ENCODE data around the gene TUG1.
A peak's percentile ranks its signal among the peaks of the same experiment; 100 is the strongest.

The TUG1 gene

GRCh38 chr22:30968924-30969531 is at the start of gene TUG1:
Gene TUG1, plus strand, starts transcription at chr22:30969265.
- peak; percentile 94 to 98 (median 96) for DNase-seq (ENCODE audit: low read depth in 3 of 3)

GRCh38 chr22:30919973-30920372 is 49.1 kb upstream of the TUG1 start:
- DNase-seq (ENCODE audit: low read depth in 3 of 3), result no peak

- peak; percentile 73 to 87 (median 80) for DNase-seq (ENCODE audit: low read depth in 3 of 3)
Observed at GRCh38 chr22:30920407-30920806, 48.7 kb upstream of the TUG1 start.

- no peak for DNase-seq (ENCODE audit: low read depth in 3 of 3)
Observed at GRCh38 chr22:30921108-30921507, 48.0 kb upstream of the TUG1 start.

- DNase-seq (ENCODE audit: low read depth in 3 of 3), result peak; percentile 54 to 80 (median 70)
Observed at GRCh38 chr22:30922151-30922611, 46.9 kb upstream of the TUG1 start.

- DNase-seq (ENCODE audit: low read depth in 3 of 3), result no peak
Observed at GRCh38 chr22:30923168-30923900, 45.7 kb upstream of the TUG1 start.

GRCh38 chr22:30925667-30926066 is 43.4 kb upstream of the TUG1 start:
- no peak for DNase-seq (ENCODE audit: low read depth in 3 of 3)

- no peak for DNase-seq (ENCODE audit: low read depth in 3 of 3)
Observed at GRCh38 chr22:30926706-30927105, 42.4 kb upstream of the TUG1 start.

GRCh38 chr22:30927806-30928205 is 41.3 kb upstream of the TUG1 start:
- DNase-seq (ENCODE audit: low read depth in 3 of 3), result no peak

- DNase-seq (ENCODE audit: low read depth in 3 of 3), result no peak
Observed at GRCh38 chr22:30928401-30928800, 40.7 kb upstream of the TUG1 start.

- DNase-seq (ENCODE audit: low read depth in 3 of 3), result no peak
Observed at GRCh38 chr22:30930228-30930627, 38.8 kb upstream of the TUG1 start.

GRCh38 chr22:30931541-30932300 is 37.3 kb upstream of the TUG1 start:
- no peak for DNase-seq (ENCODE audit: low read depth in 3 of 3)

- no peak for DNase-seq (ENCODE audit: low read depth in 3 of 3)
Observed at GRCh38 chr22:30932661-30933060, 36.4 kb upstream of the TUG1 start.

- no peak for DNase-seq (ENCODE audit: low read depth in 3 of 3)
Observed at GRCh38 chr22:30933457-30933856, 35.6 kb upstream of the TUG1 start.

GRCh38 chr22:30934053-30934452 is 35.0 kb upstream of the TUG1 start:
- DNase-seq (ENCODE audit: low read depth in 3 of 3), result no peak

GRCh38 chr22:30940685-30941362 is 28.2 kb upstream of the TUG1 start:
- peak in 2 of 3 experiments; percentile 16 to 30 for DNase-seq (ENCODE audit: low read depth in 3 of 3)

- DNase-seq (ENCODE audit: low read depth in 3 of 3), result no peak
Observed at GRCh38 chr22:30941363-30941740, 27.7 kb upstream of the TUG1 start.

- no peak for DNase-seq (ENCODE audit: low read depth in 3 of 3)
Observed at GRCh38 chr22:30943368-30943767, 25.7 kb upstream of the TUG1 start.

GRCh38 chr22:30944986-30945385 is 24.1 kb upstream of the TUG1 start:
- DNase-seq (ENCODE audit: low read depth in 3 of 3), result no peak

GRCh38 chr22:30945653-30946052 is 23.4 kb upstream of the TUG1 start:
- DNase-seq (ENCODE audit: low read depth in 3 of 3), result no peak

GRCh38 chr22:30946354-30946753 is 22.7 kb upstream of the TUG1 start:
- no peak for DNase-seq (ENCODE audit: low read depth in 3 of 3)

GRCh38 chr22:30947173-30947815 is 21.8 kb upstream of the TUG1 start:
- no peak for DNase-seq (ENCODE audit: low read depth in 3 of 3)

Measured in stimulated activated CD4-positive, alpha-beta T cell treated with anti-CD3 and anti-CD28 coated beads, TNF-alpha, amount 100 ng/mL, for 24 hours (primary cell).